Activated CD8-positive, alpha-beta T cell treated with anti-CD3 and anti-CD28 coated beads, Interleukin-2, amount 10 ng/mL, durations not matched to agents 7 days and 5 days (primary cell): ENCODE measurements around the gene DAPK3. TPM values are rescaled to one million over a fixed set of nuclear protein-coding genes. Genes with fewer than 3 reads are reported as not detected.

Experiments
- ATAC-seq: fragments of 150-1000 bp; cut with Tn5 transposase; one replicate; pipeline ENCODE4 v1.10.0; 2021; ENCODE audit warnings: moderate library complexity
- CTCF ChIA-PET: fragments of 350-600 bp; sonication (Branson Sonifier 250); formaldehyde crosslinking; loops from one replicate; lab custom pipeline; 2021; ENCODE audit warnings: antibody characterized with exemption; lab: Charles Lee
- POLR2A ChIA-PET: fragments of 350-600 bp; sonication (Branson Sonifier 250); formaldehyde crosslinking; loops from one replicate; lab custom pipeline; 2021; ENCODE audit warnings: antibody characterized with exemption; lab: Charles Lee
- DNase-seq: peaks from one replicate; pipeline ENCODE4 v3.0.0-alpha.2; 2020
- H3K27ac Mint-ChIP-seq: one replicate; pipeline ENCODE4 v1.8.0; 2021; ENCODE audit warnings: mild to moderate bottlenecking, mixed read lengths
- H3K27me3 Mint-ChIP-seq: one replicate; pipeline ENCODE4 v1.8.0; 2021; ENCODE audit warnings: low read depth, mixed read lengths
- H3K36me3 Mint-ChIP-seq: one replicate; pipeline ENCODE4 v1.8.0; 2021; ENCODE audit warnings: low read depth, mixed read lengths
- H3K4me1 Mint-ChIP-seq: one replicate; pipeline ENCODE4 v1.8.0; 2021; ENCODE audit warnings: low read depth, mixed read lengths
- H3K4me3 Mint-ChIP-seq: one replicate; pipeline ENCODE4 v1.8.0; 2021; ENCODE audit warnings: mild to moderate bottlenecking, mixed read lengths
- H3K9me3 Mint-ChIP-seq: one replicate; pipeline ENCODE4 v1.8.0; 2022; ENCODE audit warnings: mixed read lengths; ENCODE audit not compliant: insufficient read depth
- microRNA-seq: library from miRNA; unstranded; fragments of <30 nt; microRNA quantifications from one replicate; pipeline ENCODE4 v1.2.0, GENCODE V29; 2022
- total RNA-seq, 2 experiments: library from RNA; stranded (reverse); gene quantifications; one replicate each; pipeline ENCODE4 v1.2.3, GENCODE V29; 2021

DAPK3 gene
- total RNA-seq, 2 experiments from 2014 or later = 43.0 to 44.9 TPM

DNA sequence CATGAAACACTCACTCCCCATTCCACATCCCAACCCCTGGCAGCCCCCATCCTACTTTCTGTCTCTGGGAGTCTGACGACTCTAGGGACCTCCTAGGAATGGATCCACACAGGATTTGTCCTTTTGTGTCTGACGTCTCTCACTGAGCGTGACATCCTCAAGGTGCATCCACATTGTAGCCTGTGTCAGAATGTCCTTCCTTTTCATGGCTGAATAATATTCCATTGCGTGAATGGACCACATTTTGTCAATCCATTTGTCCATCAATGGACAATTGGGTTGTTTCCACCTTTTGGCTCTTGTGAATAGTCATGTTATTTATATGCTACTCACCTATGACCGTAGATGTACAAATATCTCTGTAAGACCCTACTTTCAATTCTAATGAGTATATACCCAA is 54.9 kb downstream of the DAPK3 start:
- ChIA-PET POLR2A (no interaction called here), CTCF (no interaction called here)
- H3K4me3 Mint-ChIP-seq = no peak overlapping the region
- H3K4me1 Mint-ChIP-seq = no peaks in the 10 kb centered on the region
- no peaks in the 10 kb centered on the region for H3K36me3 Mint-ChIP-seq
- DNase-seq = no peak
- no peak overlapping the region for H3K27ac Mint-ChIP-seq
- H3K27me3 Mint-ChIP-seq = no peaks in the 10 kb centered on the region
- no peak for ATAC-seq
- H3K9me3 Mint-ChIP-seq = no peaks in the 10 kb centered on the region

DNA sequence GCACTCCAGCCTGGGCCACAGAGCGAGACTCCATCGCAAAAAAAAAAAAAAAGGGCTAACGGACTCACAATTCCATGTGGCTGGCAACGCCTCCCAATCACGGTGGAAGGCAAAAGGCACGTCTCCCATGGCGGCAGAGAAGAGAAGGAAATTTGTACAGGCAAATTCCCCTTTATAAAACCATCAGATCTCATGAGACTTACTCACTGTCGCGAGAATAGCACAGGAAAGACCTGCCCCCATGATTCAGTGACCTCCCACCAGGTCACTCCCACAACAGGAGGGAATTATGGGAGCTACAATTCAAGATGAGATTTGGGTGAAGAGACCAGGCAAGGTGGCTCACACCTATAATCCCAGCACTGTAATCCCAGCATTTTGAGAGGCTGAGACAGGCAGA is 56.7 kb downstream of the DAPK3 start:
- DNase-seq (no peak), ATAC-seq (no peak)
- H3K9me3 Mint-ChIP-seq = no peaks in the 10 kb centered on the region
- no peaks in the 10 kb centered on the region for H3K36me3 Mint-ChIP-seq
- no peak overlapping the region for H3K4me3 Mint-ChIP-seq
- H3K27me3 Mint-ChIP-seq = no peaks in the 10 kb centered on the region
- CTCF ChIA-PET = no interaction called here
- POLR2A ChIA-PET = interaction anchor here (0.6 kb wide), 1 partner anchor 18 kb away, joined by 3 read pairs; no protein-coding TSS in a partner anchor
- H3K4me1 Mint-ChIP-seq = no peaks in the 10 kb centered on the region
- no peak overlapping the region for H3K27ac Mint-ChIP-seq

DNA sequence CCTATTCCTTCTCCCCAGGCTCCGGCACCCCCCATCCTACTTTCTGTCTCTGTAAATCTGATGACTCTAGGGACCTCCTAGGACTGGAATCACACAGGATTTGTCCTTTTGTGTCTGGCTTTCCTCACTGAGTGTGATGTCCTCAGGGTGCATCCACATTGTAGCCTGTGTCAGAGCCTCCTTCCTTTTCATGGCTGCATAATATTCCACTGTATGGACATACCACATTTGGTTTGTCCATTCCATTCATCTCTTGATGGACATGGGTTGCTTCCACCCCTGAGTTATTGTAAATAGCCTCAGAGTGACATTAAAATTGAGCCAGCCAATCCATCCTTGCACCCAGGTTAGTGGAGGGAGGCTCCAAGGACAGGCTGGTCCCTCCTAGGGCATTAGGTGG is 60.8 kb downstream of the DAPK3 start:
- ChIA-PET CTCF (no interaction called here), POLR2A (no interaction called here)
- H3K4me1 Mint-ChIP-seq = no peaks in the 10 kb centered on the region
- H3K36me3 Mint-ChIP-seq = no peaks in the 10 kb centered on the region
- no peaks in the 10 kb centered on the region for H3K9me3 Mint-ChIP-seq
- H3K4me3 Mint-ChIP-seq = no peak overlapping the region
- H3K27ac Mint-ChIP-seq = no peak overlapping the region
- no peak for DNase-seq
- H3K27me3 Mint-ChIP-seq = no peaks in the 10 kb centered on the region
- no peak for ATAC-seq

Small RNA genes lying within 50 kb of the gene (microRNA-seq; reads per million reads assigned to microRNA genes)
- gene MIR637 = not detected

Other genes starting within 250 kb of the DAPK3 start
- gene APBA3, start 209.4 kb downstream of the DAPK3 start, total RNA-seq = 10 to 100 TPM; 39.6 to 40.5 TPM
- 10 to 100 TPM; 66.9 to 71.4 TPM for gene MRPL54, start 208.4 kb downstream of the DAPK3 start, total RNA-seq
- not detected for gene RAX2, start 198.9 kb downstream of the DAPK3 start, total RNA-seq
- gene MATK, start 184.7 kb downstream of the DAPK3 start, total RNA-seq = 10 to 100 TPM; 39.9 to 44.0 TPM
- gene ZFR2, start 102.1 kb downstream of the DAPK3 start, total RNA-seq = under 1 TPM; 0.24 to 0.42 TPM
- gene ATCAY, start 90.4 kb downstream of the DAPK3 start, total RNA-seq = not detected
- gene NMRK2, start 38.0 kb downstream of the DAPK3 start, total RNA-seq = not detected
- 1,000 to 10,000 TPM; 1,524 to 1,558 TPM for gene EEF2, start 14.4 kb upstream of the DAPK3 start, total RNA-seq
- 10 to 100 TPM; 34.2 to 35.6 TPM for gene PIAS4, start 36.6 kb upstream of the DAPK3 start, total RNA-seq
- gene ZBTB7A, start 95.8 kb upstream of the DAPK3 start, total RNA-seq = 10 to 100 TPM; 59.1 to 63.1 TPM
- 100 to 1,000 TPM; 218 to 234 TPM for gene MAP2K2, start 153.0 kb upstream of the DAPK3 start, total RNA-seq
- gene CREB3L3, start 182.5 kb upstream of the DAPK3 start, total RNA-seq = under 1 TPM; 0.16 to 0.18 TPM
- gene SIRT6, start 211.5 kb upstream of the DAPK3 start, total RNA-seq = 10 to 100 TPM; 30.8 to 40.4 TPM
- gene ANKRD24, start 211.6 kb upstream of the DAPK3 start, total RNA-seq = under 1 TPM; 0.68 to 0.73 TPM